DMS 273 (cell line): Measurements from ENCODE around the gene SDK2.
"Not testable (repeated sequence)": the region's sequence is repeated elsewhere in the genome, so short reads cannot be mapped to it uniquely, and the experiment has no call there.

ENCODE experiments used
- DNase-seq: peaks from one replicate; lab custom pipeline; 2025; ENCODE audit not compliant: unreplicated experiment; lab: John Stamatoyannopoulos, UW

SDK2 gene

DNA sequence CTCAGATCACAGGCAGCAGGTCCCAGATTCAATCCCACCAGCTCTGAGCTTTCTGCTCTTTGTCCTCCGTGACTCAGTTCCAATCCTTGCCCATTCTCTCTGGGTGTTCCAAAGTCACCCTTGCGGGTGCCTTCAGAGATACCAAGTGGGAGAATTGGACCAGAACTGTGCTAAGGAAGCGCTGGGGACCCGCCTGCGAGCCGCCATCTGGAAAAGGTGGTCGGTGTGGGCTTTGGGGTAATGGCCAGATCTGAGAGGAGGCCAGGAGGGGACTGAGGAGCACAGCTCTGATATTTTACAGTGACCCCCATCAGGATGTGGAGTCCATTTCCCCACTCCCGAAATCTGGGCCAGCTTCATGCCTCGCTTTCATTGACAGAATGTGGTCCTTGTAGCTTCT, 152.6 kb downstream of the SDK2 start:
- no peak for DNase-seq

DNA sequence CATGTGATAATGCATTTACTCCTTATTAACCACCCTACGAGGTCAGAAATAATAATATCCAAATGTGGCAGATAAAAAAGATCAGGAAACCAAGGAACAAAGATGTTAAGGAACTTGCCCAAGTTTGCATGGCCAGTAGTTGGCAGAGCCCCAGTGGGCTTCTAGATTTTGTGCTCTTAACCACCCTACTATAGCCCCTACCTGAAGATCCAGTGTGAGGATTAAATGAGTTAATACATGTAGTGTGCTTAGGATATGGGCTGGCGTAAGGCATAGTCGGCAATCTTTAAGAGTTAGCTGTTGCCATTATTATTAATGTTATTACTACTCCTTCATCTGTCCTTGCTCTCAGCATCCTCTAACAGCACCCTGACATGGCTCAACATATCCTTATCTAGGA, 153.4 kb downstream of the SDK2 start:
- no peak for DNase-seq

DNA sequence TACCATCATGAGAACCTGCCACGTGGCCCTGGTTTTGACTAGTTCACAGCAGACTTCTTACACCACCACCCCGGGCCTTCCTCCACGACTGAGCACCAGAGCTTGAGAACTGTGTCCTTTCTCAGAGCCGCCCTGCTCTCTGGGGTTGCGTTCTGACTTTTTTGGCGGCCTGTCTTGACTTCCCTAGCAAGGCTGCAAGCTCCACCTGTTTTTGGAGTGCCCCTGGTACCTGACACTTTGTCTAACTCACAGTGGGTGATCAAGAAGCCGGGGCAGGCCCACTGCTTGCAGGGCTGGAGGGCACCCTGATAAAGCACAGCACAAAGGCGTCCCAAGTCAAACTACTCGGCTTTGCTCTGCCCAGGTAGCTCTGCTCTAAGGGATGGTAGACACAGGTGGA, 154.3 kb downstream of the SDK2 start:
- no peak for DNase-seq

DNA sequence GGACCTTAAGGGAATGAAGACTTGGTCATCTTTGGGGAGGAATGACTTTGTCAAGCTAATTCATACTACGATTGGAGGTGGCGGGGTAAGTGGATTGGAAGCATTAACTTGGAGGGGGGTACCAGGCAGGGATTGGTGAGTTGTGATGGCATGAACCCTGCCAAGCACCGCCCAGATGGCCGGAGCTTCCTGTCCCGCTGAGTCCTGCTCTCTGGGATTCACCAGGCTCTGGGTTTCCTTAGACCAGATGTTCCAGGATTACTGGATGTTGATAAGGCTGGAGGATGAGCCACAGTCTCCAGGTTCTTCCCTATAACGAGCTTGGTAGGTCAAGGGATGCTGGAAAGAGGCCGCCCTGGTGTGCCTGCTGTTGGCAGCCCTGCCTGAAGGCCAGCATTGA, 154.9 kb downstream of the SDK2 start:
- DNase-seq: peak; percentile 63

DNA sequence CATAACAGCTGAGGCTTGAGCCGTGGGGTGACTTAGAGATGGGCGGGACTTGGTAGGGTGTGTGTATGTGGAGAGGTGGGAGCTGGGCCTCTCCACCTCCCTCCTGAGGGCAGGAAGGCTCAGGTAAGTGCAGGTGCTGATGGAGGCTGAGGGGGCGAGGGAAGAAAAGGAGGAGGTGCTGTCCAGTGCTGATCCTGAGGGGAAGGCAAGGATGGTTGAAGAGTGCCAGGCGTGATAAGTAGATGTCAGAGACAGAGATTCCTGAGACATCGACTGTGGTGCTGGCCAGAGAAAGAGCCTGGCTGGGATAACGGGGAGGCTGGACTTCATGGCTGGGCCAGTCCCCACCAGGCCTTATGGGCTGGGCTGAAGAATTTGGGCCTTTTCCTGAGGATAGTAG, 159.1 kb downstream of the SDK2 start:
- DNase-seq: no peak

DNA sequence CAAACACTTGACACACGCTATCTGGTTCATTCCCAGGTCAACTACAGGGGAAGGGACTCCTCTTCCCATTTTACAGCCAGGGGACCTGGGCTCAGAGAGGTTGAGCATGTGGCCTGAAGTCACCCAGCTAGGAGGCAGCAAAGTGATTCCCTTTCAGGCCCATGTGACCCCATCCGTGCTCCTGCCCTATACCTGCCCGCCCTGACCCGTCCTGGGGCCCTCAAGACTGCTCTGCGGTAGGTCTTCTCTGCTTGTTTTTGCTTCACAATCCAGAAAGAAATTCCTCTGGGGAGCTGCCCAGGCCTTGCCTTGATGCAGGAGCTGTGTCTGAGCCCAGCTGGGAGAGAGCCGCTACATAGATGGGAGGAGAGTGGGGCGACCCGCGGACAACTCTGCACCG, 161.4 kb downstream of the SDK2 start:
- no peak for DNase-seq

DNA sequence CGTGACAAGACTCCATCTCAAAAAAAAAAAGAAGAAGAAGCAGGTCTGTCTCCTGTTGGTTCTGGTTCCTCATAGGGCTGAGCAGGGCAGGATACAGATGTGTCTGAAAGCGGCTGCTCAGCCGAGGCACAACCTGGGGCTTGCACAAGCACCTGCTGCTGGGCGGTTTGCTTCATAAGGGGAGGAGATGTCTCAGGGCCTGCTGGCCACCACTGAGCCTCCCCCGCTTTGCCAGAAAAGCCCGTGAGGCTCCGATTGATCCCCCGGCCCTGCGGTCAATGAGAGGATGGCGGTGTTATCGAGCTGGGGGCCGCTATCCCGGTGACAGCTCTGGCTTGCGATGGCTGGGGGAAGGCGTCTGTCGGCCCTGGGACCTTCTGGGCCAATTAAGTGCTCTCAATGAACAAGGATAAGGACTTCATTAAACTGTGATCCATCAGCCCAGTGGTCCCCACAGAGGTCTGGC, 162.0 kb downstream of the SDK2 start:
- DNase-seq: no peak

DNA sequence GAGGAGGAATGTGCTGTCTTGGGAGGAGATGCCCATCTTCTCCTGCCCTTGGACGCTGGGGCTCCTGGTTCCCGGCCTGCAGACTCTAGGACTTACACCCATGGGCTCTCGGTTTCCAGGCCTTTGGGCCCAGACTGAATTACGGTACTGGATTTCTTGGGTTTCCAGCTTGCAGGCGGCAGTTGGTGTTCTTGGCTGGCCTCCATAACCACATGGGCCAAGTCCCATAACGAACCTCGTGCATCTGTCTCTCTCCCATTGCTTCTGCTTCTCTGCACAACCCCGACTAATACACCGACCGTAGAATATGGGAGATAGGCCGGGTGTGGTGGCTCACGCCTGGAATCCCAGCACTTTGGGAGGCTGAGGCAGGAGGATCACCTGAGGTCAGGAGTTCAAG, 162.6 kb downstream of the SDK2 start:
- peak; percentile 91 for DNase-seq

DNA sequence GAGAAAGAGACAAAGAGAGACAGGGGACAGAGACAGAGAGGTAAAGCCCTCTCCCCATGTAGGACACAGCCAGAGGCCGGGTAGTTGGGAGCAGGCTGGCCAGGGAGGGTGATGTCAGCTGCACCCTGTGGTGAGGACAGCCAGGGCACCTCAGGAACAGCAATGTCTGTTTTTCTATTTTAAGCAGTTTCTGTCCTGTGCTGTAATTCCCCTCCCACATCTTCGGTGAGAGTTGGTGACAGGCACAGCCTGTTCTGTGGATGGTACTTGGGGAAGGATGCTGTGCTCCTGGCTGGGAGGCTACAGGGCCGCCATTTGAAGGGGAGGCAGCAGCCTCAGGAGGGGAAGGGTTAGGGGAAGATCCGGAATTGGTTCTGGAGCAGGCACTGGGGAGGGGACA, 163.5 kb downstream of the SDK2 start:
- DNase-seq: peak; percentile 30

DNA sequence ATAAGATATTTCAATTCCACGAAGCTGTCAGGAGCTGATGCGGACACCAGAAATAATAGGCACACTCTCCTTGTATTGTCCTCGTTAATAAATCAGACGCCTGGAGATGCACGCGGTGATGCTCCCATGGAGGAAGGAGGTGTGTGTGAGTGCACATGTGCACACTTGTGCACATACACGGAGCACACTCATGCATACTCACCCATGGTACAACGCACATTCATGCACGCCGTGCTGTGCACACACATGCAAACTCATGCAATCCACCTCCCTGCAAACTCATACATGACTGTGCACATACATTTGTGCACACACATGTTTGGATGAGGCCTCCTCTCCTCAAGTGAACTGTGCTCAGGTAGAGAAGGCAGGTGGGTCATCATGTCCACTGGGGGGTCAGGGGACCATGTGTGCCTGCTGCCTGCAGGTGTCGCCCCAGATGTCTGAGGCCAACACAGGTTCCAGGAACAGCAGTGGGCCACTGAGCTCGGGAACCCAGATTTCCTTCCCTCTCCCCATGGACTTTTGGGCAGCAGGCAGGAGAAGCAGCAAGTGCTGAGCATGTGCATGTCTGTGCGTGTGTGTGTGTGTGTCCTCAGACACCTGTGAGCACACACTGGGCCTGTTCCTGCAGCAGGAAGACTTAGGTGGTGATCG, 165.3 kb downstream of the SDK2 start:
- no peak for DNase-seq

DNA sequence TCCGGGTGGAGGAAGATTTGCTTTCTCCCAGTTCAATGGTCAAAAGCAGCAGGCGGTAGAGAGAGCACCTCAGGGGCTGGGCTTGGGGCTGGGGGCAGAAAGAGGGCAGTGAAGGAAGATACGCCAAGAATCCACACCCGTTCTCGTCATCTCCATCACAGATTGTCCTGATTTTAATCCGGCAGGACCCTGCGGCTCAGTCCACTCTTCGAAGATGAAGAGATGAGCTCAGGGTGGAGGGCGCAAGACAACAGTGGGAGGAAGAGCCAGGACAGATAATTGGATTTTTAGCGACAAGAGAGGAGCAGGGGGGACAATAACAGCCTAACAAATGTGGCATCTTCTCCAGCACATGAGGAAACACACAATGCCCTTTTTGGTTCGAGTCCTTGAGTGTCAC, 165.9 kb downstream of the SDK2 start:
- no peak for DNase-seq

DNA sequence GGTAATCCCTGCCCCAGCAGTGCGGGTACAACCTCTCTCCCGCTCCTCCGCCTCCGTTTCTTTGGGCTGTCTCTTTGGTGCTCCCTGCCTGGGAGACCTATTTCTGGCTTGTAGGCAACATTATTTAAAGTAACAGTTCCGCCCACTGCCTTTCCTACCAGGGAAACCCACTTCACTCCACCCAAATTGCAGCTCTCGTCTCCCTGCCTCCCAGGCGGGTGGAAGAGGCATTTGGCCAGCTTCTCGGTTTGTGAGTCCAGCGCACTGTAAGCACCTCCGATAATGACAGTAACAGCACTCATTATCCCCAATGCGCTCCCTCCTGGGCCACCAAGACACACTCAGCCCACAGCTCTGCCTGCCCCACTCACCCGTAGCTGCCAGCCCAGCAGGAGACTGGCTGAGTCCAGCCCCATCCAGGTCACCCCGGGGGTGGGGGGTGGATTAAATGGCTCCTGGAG, 167.3 kb downstream of the SDK2 start:
- peak; percentile 23 for DNase-seq

DNA sequence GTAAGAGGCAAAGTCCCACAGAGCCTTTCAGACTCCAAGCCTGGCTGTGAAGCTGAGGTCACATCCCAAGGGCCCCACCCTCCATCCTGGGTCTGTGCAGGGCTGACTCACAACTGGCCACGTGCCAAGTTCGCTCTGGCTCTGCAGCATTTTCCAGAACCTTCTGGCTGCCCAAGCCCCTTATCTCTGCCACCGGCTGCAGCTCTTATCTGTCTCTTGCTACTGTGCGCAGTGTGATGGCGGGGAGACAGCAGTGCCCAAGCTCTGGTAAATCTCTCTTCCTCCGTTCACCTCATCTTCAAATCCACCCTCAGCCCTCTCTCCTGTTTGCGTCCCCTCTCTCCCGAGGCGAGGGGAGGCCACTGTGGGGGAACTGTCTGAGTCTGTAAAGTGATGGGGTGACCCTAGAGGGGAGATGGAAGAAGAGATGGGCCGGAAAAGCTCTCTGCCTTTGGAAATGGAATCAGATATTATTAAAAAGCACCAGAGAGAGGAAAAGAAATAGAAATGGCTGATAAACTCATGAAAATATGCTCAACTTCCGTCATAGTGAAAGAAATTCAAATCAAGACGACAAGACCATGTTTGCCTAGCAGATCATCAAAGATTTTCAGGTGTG, 169.8 kb downstream of the SDK2 start:
- peak; percentile 75 for DNase-seq

DNA sequence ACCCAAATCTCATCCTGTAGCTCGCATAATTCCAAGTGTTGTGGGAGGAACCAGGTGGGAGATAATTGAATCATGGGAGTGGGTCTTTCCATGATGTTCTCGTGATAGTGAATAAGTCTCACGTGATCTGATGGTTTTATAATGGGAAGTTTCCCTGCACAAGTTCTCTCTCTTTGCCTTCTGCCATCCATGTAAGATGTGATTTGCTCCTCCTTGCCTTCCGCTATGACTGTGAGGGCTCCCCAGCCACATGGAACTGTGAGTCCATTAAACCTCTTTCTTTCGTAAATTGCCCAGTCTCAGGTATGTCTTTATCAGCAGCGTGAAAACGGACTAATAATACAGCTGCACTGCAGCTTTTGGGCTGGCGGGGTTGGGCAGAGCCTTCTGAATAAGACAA, 171.5 kb downstream of the SDK2 start:
- not testable (repeated sequence) for DNase-seq

DNA sequence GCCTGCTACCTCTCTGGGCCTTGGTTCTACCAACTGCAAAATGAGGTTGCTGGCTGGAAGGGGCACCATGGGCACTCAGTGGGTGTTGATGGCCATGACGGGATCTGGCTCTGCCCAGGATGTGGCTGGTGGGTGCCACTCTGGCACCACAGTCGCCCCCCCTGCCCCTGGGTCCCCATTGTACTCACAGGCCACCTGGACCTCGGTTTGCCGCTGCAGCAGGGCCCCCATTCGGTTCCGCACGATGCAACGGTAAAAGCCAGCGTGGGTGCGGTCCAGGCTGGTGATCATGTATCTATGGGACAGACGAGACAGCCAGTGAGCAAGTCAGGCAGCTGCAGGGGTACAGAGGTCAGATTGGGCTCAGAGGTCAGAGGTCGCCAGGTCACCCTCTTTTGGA, 172.3 kb downstream of the SDK2 start:
- no peak for DNase-seq

DNA sequence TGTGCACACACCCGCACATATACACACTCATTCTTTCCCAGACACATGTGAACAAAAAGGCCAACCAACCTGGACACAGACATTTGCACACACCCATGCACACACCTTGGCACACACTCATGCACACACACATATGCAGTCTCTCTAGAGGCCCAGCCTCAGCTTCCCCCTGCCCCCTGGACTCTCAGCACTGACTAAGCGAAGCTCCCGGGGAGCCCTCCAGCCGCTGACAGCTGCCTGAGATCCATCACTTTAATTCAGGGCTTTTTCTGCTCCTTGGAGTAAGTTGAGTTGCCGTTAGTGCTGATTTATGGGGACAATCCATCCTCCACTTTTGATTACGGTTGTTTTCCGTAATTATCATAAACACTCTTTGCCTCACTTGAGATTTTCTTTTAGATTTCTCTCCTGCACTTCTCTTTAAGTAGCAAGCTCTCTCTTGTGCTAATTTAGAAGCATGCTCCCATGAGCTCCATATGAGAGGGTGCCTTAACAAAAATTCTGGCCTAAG, 173.9 kb downstream of the SDK2 start:
- no peak for DNase-seq

DNA sequence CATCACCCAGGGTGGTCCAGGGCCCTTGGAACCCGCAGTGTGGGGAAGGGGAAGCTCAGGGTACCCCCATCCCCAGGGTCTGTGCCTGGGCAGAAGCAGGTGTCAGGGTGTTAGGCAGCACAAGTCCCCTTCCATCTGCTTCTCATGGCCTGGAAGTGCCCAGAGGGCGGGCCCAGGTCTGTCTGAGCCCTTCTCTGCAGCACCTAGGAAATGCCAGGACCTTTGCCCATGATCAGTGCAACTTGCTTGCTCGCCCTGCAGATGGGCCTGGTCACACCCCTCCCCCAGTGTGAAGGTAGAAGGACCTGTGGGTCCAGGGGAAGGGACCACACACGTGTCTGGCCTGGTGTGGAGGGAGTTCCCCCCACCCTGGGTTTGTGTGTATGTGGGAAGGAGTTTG, 174.9 kb downstream of the SDK2 start:
- DNase-seq: no peak

DNA sequence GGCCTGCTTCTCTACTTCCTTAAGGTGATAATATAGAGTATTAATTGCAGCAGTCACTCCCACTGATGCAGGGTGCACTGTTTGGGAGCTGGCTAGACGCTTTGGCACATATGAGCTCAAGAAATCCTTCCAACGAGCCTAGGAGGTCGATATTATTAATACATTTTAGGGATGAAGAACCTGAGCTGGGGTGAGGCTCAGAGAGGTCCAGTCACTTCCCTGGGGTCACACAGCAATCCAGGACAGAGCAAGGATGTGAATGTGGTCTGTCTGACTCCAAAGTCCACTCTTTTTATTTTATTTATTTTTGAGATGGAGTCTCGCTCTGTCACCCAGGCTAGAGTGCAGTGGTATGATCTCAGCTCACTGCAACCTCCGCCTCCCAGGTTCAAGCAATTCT, 176.0 kb downstream of the SDK2 start:
- no peak for DNase-seq

DNA sequence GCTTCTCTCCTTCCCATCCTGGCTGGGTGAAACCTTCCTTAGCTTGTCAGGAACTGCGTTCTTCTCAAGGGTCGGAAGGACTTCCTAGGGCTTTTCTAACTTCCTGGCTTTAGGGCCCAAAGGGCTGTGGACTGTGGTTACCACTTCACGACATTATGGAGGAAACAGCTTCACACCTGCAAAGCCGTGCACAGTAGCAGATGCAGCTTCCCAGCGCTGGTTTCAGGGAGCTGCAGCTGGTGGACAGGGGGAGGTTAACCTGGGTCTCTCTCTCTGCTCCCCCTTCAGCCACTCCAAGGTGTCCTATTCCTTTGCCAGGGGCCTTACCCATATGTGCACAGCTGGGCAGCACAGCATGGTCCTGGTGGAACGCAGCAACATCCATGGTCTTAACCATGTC, 176.6 kb downstream of the SDK2 start:
- DNase-seq: peak; percentile 15

DNA sequence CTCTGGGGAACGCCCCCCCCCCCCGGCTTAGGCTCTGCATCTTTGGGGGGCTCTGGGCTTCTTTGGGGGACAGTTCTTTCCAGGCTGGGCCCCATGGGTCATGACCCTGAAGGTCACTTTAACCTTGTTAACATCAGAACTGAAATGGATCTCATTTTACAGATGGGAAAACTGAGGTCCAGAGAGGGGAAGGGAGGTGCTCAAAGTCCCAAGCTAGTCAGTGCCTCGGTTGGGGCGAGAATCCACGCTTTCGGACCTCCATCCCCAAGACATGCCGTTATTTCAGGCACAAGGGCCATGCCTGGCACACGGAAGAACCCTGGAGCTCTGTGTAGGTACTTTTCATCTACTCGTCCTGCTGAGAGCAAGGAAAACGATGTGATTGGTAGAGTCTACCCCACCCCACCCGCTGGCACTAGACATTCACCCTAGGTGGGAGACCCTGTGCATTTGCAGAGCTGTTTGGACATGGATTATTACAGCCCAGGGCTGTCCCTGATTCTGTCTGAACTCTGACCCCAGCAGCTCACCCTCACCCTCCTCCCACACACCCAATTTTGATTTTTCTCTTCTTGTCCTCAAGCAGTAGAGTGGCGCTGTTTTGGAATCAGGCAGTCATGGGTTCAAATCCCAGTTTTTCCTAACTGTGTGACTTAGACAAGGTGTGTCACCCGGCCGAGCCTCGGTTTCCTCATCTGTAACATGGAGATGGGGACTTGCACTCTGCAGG, 177.4 kb downstream of the SDK2 start:
- no peak for DNase-seq

DNA sequence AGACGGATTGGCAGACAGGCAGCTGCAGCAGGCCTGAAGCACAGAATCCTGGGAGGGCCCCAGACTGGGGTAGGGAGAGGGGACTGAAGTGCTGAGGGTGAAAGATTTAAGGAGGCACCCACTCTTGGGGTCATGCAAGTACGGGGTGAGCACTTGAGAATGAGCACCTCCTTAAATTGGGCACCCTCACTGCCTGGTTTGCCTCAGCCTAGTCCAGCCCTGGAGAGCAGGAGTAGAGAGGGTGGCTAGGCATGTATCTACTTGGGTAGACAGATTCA, 178.4 kb downstream of the SDK2 start:
- DNase-seq: no peak
